HepG2 (cell line): Measurements from ENCODE around the gene SLC39A10.

Experiments
- CREB1 ChIP-seq, 2 experiments: fragments of 450-650 bp in 1 of 2; IDR thresholded peaks; 2 replicates each; pipeline ENCODE4 v1.6.1; 2016 to 2017; ENCODE audit warnings: control low read depth in 1 of 2, mild to moderate bottlenecking in 1 of 2, missing compliant biosample characterization in 1 of 2, missing genetic modification characterization in 1 of 2
- FOXC1 ChIP-seq: sonication (generic); formaldehyde crosslinking; IDR thresholded peaks from 2 replicates; pipeline ENCODE4 v1.8.0; 2022; ENCODE audit warnings: mild to moderate bottlenecking, missing genetic modification reagents, borderline replicate concordance
- MEIS1 ChIP-seq: sonication (generic); formaldehyde crosslinking; IDR thresholded peaks from 2 replicates; pipeline ENCODE4 v1.9.0; 2021; ENCODE audit warnings: mild to moderate bottlenecking, missing genetic modification reagents, moderate library complexity, borderline replicate concordance
- PAX8 ChIP-seq: sonication (generic); formaldehyde crosslinking; IDR thresholded peaks from 2 replicates; pipeline ENCODE4 v1.8.0; 2022; ENCODE audit warnings: mild to moderate bottlenecking, missing genetic modification reagents, borderline replicate concordance
- PHB2 ChIP-seq: fragments of 450-650 bp; IDR thresholded peaks from 2 replicates; pipeline ENCODE4 v1.6.1; 2018; ENCODE audit not compliant: partially characterized antibody
- POLR2A ChIP-seq, 2 experiments: IDR thresholded peaks; 2 replicates each; pipeline ENCODE4 v1.6.1; 2011; ENCODE audit warnings: low read depth in 2 of 2, low read length in 2 of 2, mild to moderate bottlenecking in 1 of 2, moderate library complexity in 1 of 2; ENCODE audit not compliant: insufficient read depth in 1 of 2
- RFX1 ChIP-seq: fragments of 450-650 bp; IDR thresholded peaks from 2 replicates; pipeline ENCODE4 v1.6.1; 2017
- RFX5 ChIP-seq: IDR thresholded peaks from 2 replicates; pipeline ENCODE4 v1.6.1; 2011; ENCODE audit warnings: low read depth, low read length, improper control_type of control experiment
- SALL1 ChIP-seq: sonication (generic); formaldehyde crosslinking; IDR thresholded peaks from 2 replicates; pipeline ENCODE4 v1.8.0; 2022; ENCODE audit warnings: mild to moderate bottlenecking, missing genetic modification reagents
- SRF ChIP-seq: IDR thresholded peaks from 2 replicates; pipeline ENCODE4 v1.6.1; 2011; ENCODE audit warnings: mild to moderate bottlenecking, low read depth, low read length, moderate library complexity
- ZMAT3 ChIP-seq: sonication (generic); formaldehyde crosslinking; conservative IDR thresholded peaks from 2 replicates; pipeline ENCODE4 v1.7.0; 2021; ENCODE audit warnings: missing genetic modification reagents
- ZNF577 ChIP-seq: sonication (generic); formaldehyde crosslinking; IDR thresholded peaks from 2 replicates; pipeline ENCODE4 v1.4.0; 2020; ENCODE audit warnings: mild to moderate bottlenecking, low read depth, missing genetic modification reagents, borderline replicate concordance
- ZNF83 ChIP-seq: sonication (generic); formaldehyde crosslinking; IDR thresholded peaks from 2 replicates; pipeline ENCODE4 v1.4.0; 2020; ENCODE audit warnings: missing genetic modification reagents, mild to moderate bottlenecking, borderline replicate concordance
- TF ChIP-seq, protein P1 (sequence below): sonication (generic); formaldehyde crosslinking; IDR thresholded peaks from 2 replicates; pipeline ENCODE4 v1.5.0; 2020; ENCODE audit warnings: mild to moderate bottlenecking, missing genetic modification reagents, moderate library complexity

DNA sequence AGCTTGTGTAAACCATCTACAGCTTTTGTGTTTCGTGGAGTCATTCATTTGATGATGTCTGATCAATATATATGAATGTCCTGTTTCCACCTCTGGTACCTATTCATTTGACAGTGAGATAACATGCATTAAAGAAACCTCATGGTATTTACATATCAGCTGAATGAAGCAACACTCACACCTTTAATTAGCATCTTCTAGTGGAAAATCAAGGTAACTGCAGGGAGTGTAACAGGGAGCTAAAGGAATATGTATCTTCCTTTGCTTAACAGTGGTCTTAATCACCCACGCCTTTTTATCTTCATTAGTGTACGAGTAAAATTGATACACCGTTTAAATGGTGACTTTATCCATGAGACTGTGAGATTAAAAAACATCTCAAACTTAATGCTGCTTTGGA, 15.6 kb downstream of the SLC39A10 start:
- no peak for TF ChIP-seq FOXC1 (CRISPR knock-in tag)
- TF ChIP-seq RFX1: no peak
- TF ChIP-seq SALL1 (CRISPR knock-in tag): no peak
- no peak for TF ChIP-seq RFX5
- TF ChIP-seq, protein P1, sequence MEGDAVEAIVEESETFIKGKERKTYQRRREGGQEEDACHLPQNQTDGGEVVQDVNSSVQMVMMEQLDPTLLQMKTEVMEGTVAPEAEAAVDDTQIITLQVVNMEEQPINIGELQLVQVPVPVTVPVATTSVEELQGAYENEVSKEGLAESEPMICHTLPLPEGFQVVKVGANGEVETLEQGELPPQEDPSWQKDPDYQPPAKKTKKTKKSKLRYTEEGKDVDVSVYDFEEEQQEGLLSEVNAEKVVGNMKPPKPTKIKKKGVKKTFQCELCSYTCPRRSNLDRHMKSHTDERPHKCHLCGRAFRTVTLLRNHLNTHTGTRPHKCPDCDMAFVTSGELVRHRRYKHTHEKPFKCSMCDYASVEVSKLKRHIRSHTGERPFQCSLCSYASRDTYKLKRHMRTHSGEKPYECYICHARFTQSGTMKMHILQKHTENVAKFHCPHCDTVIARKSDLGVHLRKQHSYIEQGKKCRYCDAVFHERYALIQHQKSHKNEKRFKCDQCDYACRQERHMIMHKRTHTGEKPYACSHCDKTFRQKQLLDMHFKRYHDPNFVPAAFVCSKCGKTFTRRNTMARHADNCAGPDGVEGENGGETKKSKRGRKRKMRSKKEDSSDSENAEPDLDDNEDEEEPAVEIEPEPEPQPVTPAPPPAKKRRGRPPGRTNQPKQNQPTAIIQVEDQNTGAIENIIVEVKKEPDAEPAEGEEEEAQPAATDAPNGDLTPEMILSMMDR (CRISPR knock-in tag): no peak
- TF ChIP-seq ZNF577: no peak
- no peak for TF ChIP-seq SRF
- TF ChIP-seq ZNF83: no peak
- no peak for TF ChIP-seq MEIS1 (CRISPR knock-in tag)
- TF ChIP-seq PAX8 (CRISPR knock-in tag): no peak
- no peak for TF ChIP-seq PHB2
- TF ChIP-seq ZMAT3 (CRISPR knock-in tag): no peak
- no peak for TF ChIP-seq POLR2A (IDR thresholded peaks at IDR 0.05; ENCODE audit: insufficient read depth in 1 of 2, low read depth in 2 of 2, low read length in 2 of 2)
- no peak for TF ChIP-seq CREB1 (IDR thresholded peaks at IDR 0.05)
- TF ChIP-seq CREB1 (CRISPR knock-in tag; IDR thresholded peaks at IDR 0.05): no peak
